ENCODE results near the gene BPIFB6.

The BPIFB6 gene

GRCh38 chr20:33026779-33027759 is 4.4 kb upstream of the BPIFB6 start:
- TF ChIP-seq CTCF (IDR thresholded peaks at IDR 0.05; ENCODE audit: insufficient read depth, low read depth, low read length, missing control alignments) = no peak
- no peak overlapping the region for H3K4me3 ChIP-seq (ENCODE audit: low read depth, low read length)
- DNase-seq (ENCODE audit: low read depth) = no peak

- no peak for TF ChIP-seq CTCF (IDR thresholded peaks at IDR 0.05; ENCODE audit: insufficient read depth, low read depth, low read length, missing control alignments)
- H3K4me3 ChIP-seq (ENCODE audit: low read depth, low read length) = no peak overlapping the region
These were observed 3.4 kb upstream of the BPIFB6 start for GRCh38 chr20:33027769-33028751.

GRCh38 chr20:33028875-33029274 is 2.6 kb upstream of the BPIFB6 start:
- no peak overlapping the region for H3K4me3 ChIP-seq (ENCODE audit: low read depth, low read length)

More at GRCh38 chr20:33027769-33028751, 3.4 kb upstream of the BPIFB6 start:
- DNase-seq (ENCODE audit: low read depth) = no peak

GRCh38 chr20:33030076-33030475 is 1.4 kb upstream of the BPIFB6 start:
- DNase-seq (ENCODE audit: low read depth) = no peak

More at GRCh38 chr20:33028875-33029274, 2.6 kb upstream of the BPIFB6 start:
- no peak for DNase-seq (ENCODE audit: low read depth)
- no peak for TF ChIP-seq CTCF (IDR thresholded peaks at IDR 0.05; ENCODE audit: insufficient read depth, low read depth, low read length, missing control alignments)

GRCh38 chr20:33030569-33030968 is 879 bp upstream of the BPIFB6 start:
- DNase-seq (ENCODE audit: low read depth) = no peak
- TF ChIP-seq CTCF (IDR thresholded peaks at IDR 0.05; ENCODE audit: insufficient read depth, low read depth, low read length, missing control alignments) = no peak
- H3K4me3 ChIP-seq (ENCODE audit: low read depth, low read length) = no peak overlapping the region

More at GRCh38 chr20:33030076-33030475, 1.4 kb upstream of the BPIFB6 start:
- no peak overlapping the region for H3K4me3 ChIP-seq (ENCODE audit: low read depth, low read length)
- no peak for TF ChIP-seq CTCF (IDR thresholded peaks at IDR 0.05; ENCODE audit: insufficient read depth, low read depth, low read length, missing control alignments)

GRCh38 chr20:33032555-33032954 is 1.1 kb downstream of the BPIFB6 start:
- TF ChIP-seq CTCF (IDR thresholded peaks at IDR 0.05; ENCODE audit: insufficient read depth, low read depth, low read length, missing control alignments) = no peak
- no peak overlapping the region for H3K4me3 ChIP-seq (ENCODE audit: low read depth, low read length)
- no peak for DNase-seq (ENCODE audit: low read depth)
